Breast epithelium (tissue), 3 donors: ENCODE data around the gene NAGA.

Source experiments
- CTCF ChIP-seq, 3 donors: fragments of 450-650 bp; IDR thresholded peaks; one replicate each; pipeline ENCODE4 v1.5.1; 2016 to 2017; ENCODE audit warnings: antibody characterized with exemption in 3 of 3, mild to moderate bottlenecking in 3 of 3, moderate library complexity in 3 of 3
- POLR2AphosphoS5 ChIP-seq, 3 donors: sonication (generic); formaldehyde crosslinking; IDR thresholded peaks; one replicate each; pipeline ENCODE4 v1.6.1; 2017; ENCODE audit warnings: antibody characterized with exemption in 3 of 3

- no peak for TF ChIP-seq CTCF (IDR thresholded peaks at IDR 0.05)
- no peak for TF ChIP-seq POLR2AphosphoS5 (IDR thresholded peaks at IDR 0.05)
These were observed 35.4 kb downstream of the NAGA start for GRCh38 chr22:42035256-42035655.
